BJ (cell line): ENCODE measurements around the gene ZBTB43. TPM values are rescaled to one million over a fixed set of nuclear protein-coding genes. Genes with fewer than 3 reads are reported as not detected.

Experiments
- CTCF ChIA-PET: fragments of 350-600 bp; formaldehyde crosslinking; extraction: SDS; loops from one replicate; lab custom pipeline; 2021; ENCODE audit warnings: antibody characterized with exemption, inconsistent platforms; lab: Yijun Ruan, JAX
- POLR2A ChIA-PET: fragments of 300-600 bp; sonication (Branson Sonifier 250); formaldehyde crosslinking; extraction: SDS; loops from one replicate; lab custom pipeline; 2021; ENCODE audit warnings: antibody characterized with exemption; lab: Charles Lee
- DNase-seq: peaks from one replicate; pipeline ENCODE4 v3.0.0-alpha.2; 2011; ENCODE audit warnings: low read depth
- H3K27me3 ChIP-seq: 2 replicates; pipeline ENCODE4 v1.6.0; 2011; ENCODE audit warnings: low read length; ENCODE audit not compliant: control insufficient read depth, insufficient read depth
- H3K36me3 ChIP-seq: 2 replicates; pipeline ENCODE4 v1.5.1; 2011; ENCODE audit warnings: low read length; ENCODE audit not compliant: control insufficient read depth, insufficient read depth
- H3K4me3 ChIP-seq: 2 replicates; pipeline ENCODE4 v1.5.1; 2011; ENCODE audit warnings: low read depth, mild to moderate bottlenecking, control low read depth, low read length
- CTCF ChIP-seq: IDR thresholded peaks from 2 replicates; pipeline ENCODE4 v1.5.1; 2011; ENCODE audit warnings: low read depth, mild to moderate bottlenecking, control low read depth, inconsistent platforms, low read length, moderate library complexity; ENCODE audit not compliant: insufficient read depth
- polyA plus RNA-seq: library from polyadenylated mRNA; depleted of rRNA; stranded (reverse); fragments of >200 nt; gene quantifications from 2 replicates; pipeline ENCODE4 v1.2.3, GENCODE V29; 2011

ZBTB43 gene
- polyA plus RNA-seq, 1 experiment: 4.6 TPM

GRCh38 chr9:126829035-126829434 lies 24.2 kb downstream of the ZBTB43 start:
- no peak for TF ChIP-seq CTCF
- peaks cover 11% of the 10 kb centered on the region for H3K36me3 ChIP-seq
- DNase-seq: no peak
- ChIA-PET CTCF (interaction anchor here (0.7 to 1.1 kb wide), 2 partner anchors 15 to 338 kb away, joined by 3 to 4 read pairs; no protein-coding TSS in a partner anchor), POLR2A (no interaction called here)
- H3K4me3 ChIP-seq: no peak overlapping the region
- no peaks in the 10 kb centered on the region for H3K27me3 ChIP-seq

GRCh38 chr9:126830827-126831226 lies 26.0 kb downstream of the ZBTB43 start:
- DNase-seq: no peak
- ChIA-PET POLR2A (no interaction called here), CTCF (no interaction called here)
- no peak for TF ChIP-seq CTCF
- H3K27me3 ChIP-seq: no peaks in the 10 kb centered on the region
- H3K36me3 ChIP-seq: peaks cover 13% of the 10 kb centered on the region
- H3K4me3 ChIP-seq: no peak overlapping the region

DNA sequence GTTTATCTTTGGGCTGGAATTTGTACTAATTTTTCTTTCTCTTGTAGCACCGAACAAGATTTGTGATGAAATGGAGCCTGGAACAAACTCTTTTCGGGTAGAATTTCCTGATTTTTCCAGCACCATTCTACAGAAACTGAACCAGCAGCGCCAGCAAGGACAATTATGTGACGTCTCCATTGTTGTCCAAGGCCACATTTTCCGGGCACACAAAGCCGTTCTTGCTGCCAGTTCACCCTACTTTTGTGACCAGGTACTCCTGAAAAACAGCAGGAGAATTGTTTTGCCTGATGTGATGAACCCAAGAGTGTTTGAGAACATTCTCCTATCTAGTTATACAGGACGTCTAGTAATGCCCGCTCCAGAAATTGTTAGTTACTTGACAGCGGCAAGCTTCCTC lies 27.6 kb downstream of the ZBTB43 start:
- ChIA-PET CTCF (interaction anchor here (1.2 to 1.4 kb wide), 2 partner anchors 10 to 29 kb away, joined by 3 read pairs; no protein-coding TSS in a partner anchor), POLR2A (no interaction called here)
- Histone ChIP-seq H3K27me3 (no peaks in the 10 kb centered on the region), H3K4me3 (no peak overlapping the region), H3K36me3 (peaks cover 15% of the 10 kb centered on the region)
- DNase-seq: no peak
- no peak for TF ChIP-seq CTCF

DNA sequence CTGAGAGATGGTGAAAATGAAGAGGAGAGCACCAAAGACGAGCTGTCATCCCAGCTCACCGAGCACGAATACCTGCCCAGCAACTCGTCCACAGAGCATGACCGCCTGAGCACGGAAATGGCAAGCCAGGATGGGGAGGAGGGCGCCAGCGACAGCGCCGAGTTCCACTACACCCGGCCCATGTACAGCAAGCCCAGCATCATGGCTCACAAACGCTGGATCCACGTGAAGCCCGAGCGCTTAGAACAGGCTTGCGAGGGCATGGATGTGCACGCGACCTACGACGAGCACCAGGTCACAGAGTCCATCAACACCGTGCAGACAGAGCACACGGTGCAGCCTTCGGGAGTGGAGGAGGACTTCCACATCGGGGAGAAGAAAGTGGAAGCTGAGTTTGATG lies 28.2 kb downstream of the ZBTB43 start:
- no peak for DNase-seq
- ChIA-PET CTCF (interaction anchor here (1.4 kb wide), 1 partner anchor 28 kb away, joined by 3 read pairs; no protein-coding TSS in a partner anchor), POLR2A (no interaction called here)
- Histone ChIP-seq H3K4me3 (no peak overlapping the region), H3K27me3 (no peaks in the 10 kb centered on the region), H3K36me3 (peaks cover 15% of the 10 kb centered on the region)
- TF ChIP-seq CTCF: no peak

DNA sequence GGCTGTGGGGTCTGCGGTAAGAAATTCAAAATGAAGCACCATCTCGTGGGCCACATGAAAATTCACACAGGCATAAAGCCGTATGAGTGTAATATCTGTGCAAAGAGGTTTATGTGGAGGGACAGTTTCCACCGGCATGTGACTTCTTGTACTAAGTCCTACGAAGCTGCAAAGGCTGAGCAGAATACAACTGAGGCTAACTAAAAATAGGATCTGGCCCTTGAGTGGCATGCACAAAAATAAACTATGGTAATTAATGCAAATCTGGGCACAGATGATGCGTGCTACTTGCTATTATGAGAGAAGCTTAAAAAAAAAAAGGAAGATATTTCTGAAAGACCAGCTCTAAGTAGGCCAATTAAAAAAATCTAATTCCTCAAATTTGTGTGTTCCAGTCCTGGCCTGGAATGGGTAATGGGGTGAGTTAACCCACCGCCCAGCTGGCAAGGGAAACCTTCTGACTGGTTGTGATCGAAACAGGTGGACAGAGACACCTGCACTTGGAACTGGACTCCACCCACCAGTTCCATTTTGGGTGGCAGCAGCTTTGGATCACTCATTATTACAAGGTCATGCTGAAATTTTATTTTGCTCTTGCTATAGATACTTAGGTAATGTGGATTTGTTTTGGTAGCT lies 29.0 kb downstream of the ZBTB43 start:
- ChIA-PET CTCF (interaction anchor here (1.4 kb wide), 2 partner anchors 26 to 27 kb away, joined by 3 to 6 read pairs; partner anchors contain the start of gene ZBTB34), POLR2A (no interaction called here)
- TF ChIP-seq CTCF: no peak
- H3K27me3 ChIP-seq: no peaks in the 10 kb centered on the region
- DNase-seq: no peak
- no peak overlapping the region for H3K4me3 ChIP-seq
- H3K36me3 ChIP-seq: peaks cover 16% of the 10 kb centered on the region
